ENCODE data around the gene NIBAN1.
"Not testable (repeated sequence)": the region's sequence is repeated elsewhere in the genome, so short reads cannot be mapped to it uniquely, and the experiment has no call there.

- not testable (repeated sequence) for TF ChIP-seq CTCF (IDR thresholded peaks at IDR 0.05); POLR2AphosphoS5 (IDR thresholded peaks at IDR 0.05; ENCODE audit: low read depth, low read length)
These were observed 16.4 kb downstream of the NIBAN1 start for GRCh38 chr1:184957901-184958300.

Data from Panc1 (cell line).